Endothelial cell of umbilical vein (primary cell): ENCODE measurements around the gene MYH16. TPM values are rescaled to one million over a fixed set of nuclear protein-coding genes. Genes with fewer than 3 reads are reported as not detected.
"Not testable (repeated sequence)": the region's sequence is repeated elsewhere in the genome, so short reads cannot be mapped to it uniquely, and the experiment has no call there.

Experiments
- BruUV-seq: library from RNA; stranded (reverse); fragments of 400-500 nt; replicated peaks from 2 replicates; lab custom pipeline; 2021; lab: Mats Ljungman, UMichigan
- CTCF ChIA-PET: fragments of 300-600, 350-600 bp; sonication (Branson Sonifier 250); formaldehyde crosslinking; loops from one replicate; lab custom pipeline; 2021; ENCODE audit warnings: antibody characterized with exemption, inconsistent platforms; lab: Charles Lee
- POLR2A ChIA-PET: fragments of 300-600, 350-600 bp; sonication (Branson Sonifier 250); formaldehyde crosslinking; loops from one replicate; lab custom pipeline; 2021; ENCODE audit warnings: antibody characterized with exemption, inconsistent platforms; lab: Charles Lee
- DNase-seq: peaks from one replicate; pipeline ENCODE4 v3.0.0-alpha.2; 2011; ENCODE audit warnings: low read depth, low spot score
- FAIRE-seq: peaks from 2 replicates; lab custom pipeline; 2011; peaks lifted over from hg19 to GRCh38; lab: Jason Lieb, UNC
- H2AFZ ChIP-seq: 2 replicates; pipeline ENCODE4 v1.6.0; 2012; ENCODE audit warnings: low read depth, low read length, control low read depth, inconsistent platforms
- H3K27ac ChIP-seq: 2 replicates; pipeline ENCODE4 v1.5.1; 2011; ENCODE audit warnings: low read depth, mild to moderate bottlenecking, control low read depth, low read length, moderate library complexity; ENCODE audit not compliant: insufficient read depth
- H3K27me3 ChIP-seq, 2 experiments: 2 replicates each; pipeline versions ENCODE4 v1.6.0 to v1.6.1; 2011; ENCODE audit warnings: low read length in 2 of 2, mixed read lengths in 1 of 2; ENCODE audit not compliant: control insufficient read depth in 2 of 2, insufficient read depth in 2 of 2
- H3K36me3 ChIP-seq, 2 experiments: 2 replicates in 1 of 2; 3 replicates in 1 of 2; pipeline ENCODE4 v1.5.1; 2011; ENCODE audit warnings: low read length in 2 of 2, mild to moderate bottlenecking in 1 of 2, moderate library complexity in 1 of 2; ENCODE audit not compliant: control insufficient read depth in 2 of 2, insufficient read depth in 2 of 2; ENCODE audit errors: extremely low read depth in 1 of 2
- H3K4me1 ChIP-seq: 3 replicates; pipeline ENCODE4 v1.5.1; 2011; ENCODE audit warnings: mild to moderate bottlenecking, low read length; ENCODE audit not compliant: control insufficient read depth, insufficient read depth; ENCODE audit errors: extremely low read depth
- H3K4me2 ChIP-seq: 2 replicates; pipeline ENCODE4 v1.6.1; 2011; ENCODE audit warnings: low read length, control low read depth, mixed read lengths; ENCODE audit not compliant: insufficient read depth
- H3K4me3 ChIP-seq, 3 experiments: fragments of 200-600 bp in 1 of 3; sonication (generic), shearing (Covaris generic) in 1 of 3; replicated peaks in 1 of 3; 2 replicates each; pipeline ENCODE4 v1.5.1; 2011 to 2016; ENCODE audit warnings: control low read depth in 3 of 3, low read length in 3 of 3, mild to moderate bottlenecking in 2 of 3, inconsistent platforms in 1 of 3, low read depth in 1 of 3, moderate library complexity in 1 of 3; ENCODE audit not compliant: insufficient read depth in 1 of 3
- H3K79me2 ChIP-seq: 2 replicates; pipeline ENCODE4 v1.6.0; 2012; ENCODE audit warnings: low read length, inconsistent platforms; ENCODE audit not compliant: control insufficient read depth, insufficient read depth
- H3K9ac ChIP-seq: replicated peaks from 2 replicates; pipeline ENCODE3; 2011; ENCODE audit warnings: low read length, control low read depth; ENCODE audit not compliant: insufficient read depth; ENCODE audit errors: extremely low read depth
- H3K9me1 ChIP-seq: replicated peaks from 3 replicates; pipeline ENCODE4 v1.6.0; 2011; ENCODE audit warnings: mild to moderate bottlenecking, low read length; ENCODE audit not compliant: control insufficient read depth, insufficient read depth; ENCODE audit errors: extremely low read depth
- H3K9me3 ChIP-seq: replicated peaks from 2 replicates; pipeline ENCODE4 v1.5.1; 2012; ENCODE audit warnings: low read length, inconsistent platforms; ENCODE audit not compliant: control insufficient read depth, insufficient read depth
- H4K20me1 ChIP-seq: replicated peaks from 2 replicates; pipeline ENCODE3; 2011; ENCODE audit warnings: mild to moderate bottlenecking, low read length; ENCODE audit not compliant: control insufficient read depth, insufficient read depth; ENCODE audit errors: extremely low read depth
- EZH2 ChIP-seq: IDR thresholded peaks from 2 replicates; pipeline ENCODE4 v1.6.1; 2012; ENCODE audit warnings: borderline replicate concordance, low read depth, mild to moderate bottlenecking, moderate library complexity, low read length, inconsistent platforms; ENCODE audit not compliant: severe bottlenecking
- FOS ChIP-seq: IDR thresholded peaks from 2 replicates; pipeline ENCODE4 v1.6.1; 2011; ENCODE audit warnings: mild to moderate bottlenecking, low read length, moderate library complexity, borderline replicate concordance; ENCODE audit not compliant: insufficient read depth
- GATA2 ChIP-seq: IDR thresholded peaks from 2 replicates; pipeline ENCODE4 v1.7.0; 2011; ENCODE audit warnings: low read depth, mild to moderate bottlenecking, moderate library complexity, mixed read lengths, low read length; ENCODE audit not compliant: insufficient read length, insufficient read depth
- JUN ChIP-seq: IDR thresholded peaks from 2 replicates; pipeline ENCODE4 v1.6.1; 2011; ENCODE audit warnings: borderline replicate concordance, low read depth; ENCODE audit not compliant: insufficient read length, insufficient read depth
- MAX ChIP-seq: IDR thresholded peaks from 2 replicates; pipeline ENCODE4 v1.6.1; 2011; ENCODE audit not compliant: insufficient read depth, insufficient read length
- MYC ChIP-seq: IDR thresholded peaks from one replicate; pipeline ENCODE4 v1.6.1; 2011; ENCODE audit warnings: mild to moderate bottlenecking, low read depth, low read length
- POLR2A ChIP-seq: IDR thresholded peaks from 2 replicates; pipeline ENCODE4 v1.6.1; 2012; ENCODE audit warnings: low read depth, mild to moderate bottlenecking, control low read depth, low read length
- POLR2AphosphoS5 ChIP-seq: IDR thresholded peaks from 2 replicates; pipeline ENCODE4 v1.6.1; 2012; ENCODE audit warnings: low read depth, mild to moderate bottlenecking, control low read depth, low read length, moderate library complexity; ENCODE audit not compliant: insufficient read depth
- dilution Hi-C: fragments of 300-500 bp; cut with MboI; formaldehyde crosslinking; loops from one replicate; pipeline ENCODE4 v1.15.0; 2019; ENCODE audit warnings: low sequenced_read_pairs; ENCODE audit not compliant: extremely low pct_ligation_motif_present
- intact Hi-C: fragments of 100-400 bp; cut with micrococcal nuclease; formaldehyde crosslinking; loops from one replicate; pipeline ENCODE4 v1.10.0; 2022
- polyA plus RNA-seq, 4 experiments: library from polyadenylated mRNA; depleted of rRNA in 3 of 4; stranded (reverse) in 3 of 4; unstranded in 1 of 4; fragments of >200 nt; gene quantifications; 2 replicates each; pipeline versions ENCODE4 v1.2.1 to v1.2.3, GENCODE V29; 2011 to 2012; ENCODE audit warnings: missing spikeins in 1 of 4
- total RNA-seq: library from RNA; stranded (reverse); gene quantifications from 2 replicates; pipeline ENCODE4 v1.2.3, GENCODE V29; 2021
- TF ChIP-seq, protein P1 (sequence below), 2 donors: IDR thresholded peaks; 1 replicate in 1 of 2; 2 replicates in 1 of 2; pipeline ENCODE4 v1.5.1; 2011; ENCODE audit warnings: low read length in 2 of 2, mild to moderate bottlenecking in 2 of 2, moderate library complexity in 2 of 2, control low read depth in 1 of 2, inconsistent platforms in 1 of 2, low read depth in 1 of 2; ENCODE audit not compliant: insufficient read depth in 1 of 2; ENCODE audit errors: extremely low read depth in 1 of 2

The MYH16 gene
- total and polyA plus RNA-seq, 2 donors (not counting 3 experiments of a cell fraction or from before 2014, with no cell fraction given): 0.01 to 0.11 TPM

- CTCF ChIA-PET: interaction anchor here (2.3 kb wide), 1 partner anchor 15 kb away, joined by 5 read pairs; no protein-coding TSS in a partner anchor
- intact Hi-C loops, H3K9ac ChIP-seq, H4K20me1 ChIP-seq, H2AFZ ChIP-seq, H3K9me1 ChIP-seq, BruUV-seq, H3K4me2 ChIP-seq, H3K4me3 ChIP-seq, H3K27ac ChIP-seq, POLR2A ChIA-PET, H3K9me3 ChIP-seq, H3K27me3 ChIP-seq, dilution Hi-C loops, H3K4me1 ChIP-seq, H3K36me3 ChIP-seq, FAIRE-seq, DNase-seq, H3K79me2 ChIP-seq: not testable (repeated sequence)
Measured at GRCh38 chr7:99232955-99233354, 39.7 kb upstream of the MYH16 start.

- no peaks in the 10 kb centered on the region for H3K36me3 ChIP-seq
- ChIA-PET CTCF (interaction anchor here (2.3 kb wide), 1 partner anchor 14 kb away, joined by 5 read pairs; no protein-coding TSS in a partner anchor), POLR2A (no interaction called here)
- no peak overlapping the region for H3K9ac ChIP-seq
- no peaks in the 10 kb centered on the region for H3K27me3 ChIP-seq
- BruUV-seq: no TSS peak
- FAIRE-seq: no peak
- H3K9me1 ChIP-seq: no peaks in the 10 kb centered on the region
- H3K4me1 ChIP-seq: no peaks in the 10 kb centered on the region
- no peak for TF ChIP-seq MYC
- TF ChIP-seq JUN: no peak
- no peak for TF ChIP-seq GATA2
- no peak for TF ChIP-seq EZH2
- no peak for TF ChIP-seq POLR2A
- TF ChIP-seq, protein P1, sequence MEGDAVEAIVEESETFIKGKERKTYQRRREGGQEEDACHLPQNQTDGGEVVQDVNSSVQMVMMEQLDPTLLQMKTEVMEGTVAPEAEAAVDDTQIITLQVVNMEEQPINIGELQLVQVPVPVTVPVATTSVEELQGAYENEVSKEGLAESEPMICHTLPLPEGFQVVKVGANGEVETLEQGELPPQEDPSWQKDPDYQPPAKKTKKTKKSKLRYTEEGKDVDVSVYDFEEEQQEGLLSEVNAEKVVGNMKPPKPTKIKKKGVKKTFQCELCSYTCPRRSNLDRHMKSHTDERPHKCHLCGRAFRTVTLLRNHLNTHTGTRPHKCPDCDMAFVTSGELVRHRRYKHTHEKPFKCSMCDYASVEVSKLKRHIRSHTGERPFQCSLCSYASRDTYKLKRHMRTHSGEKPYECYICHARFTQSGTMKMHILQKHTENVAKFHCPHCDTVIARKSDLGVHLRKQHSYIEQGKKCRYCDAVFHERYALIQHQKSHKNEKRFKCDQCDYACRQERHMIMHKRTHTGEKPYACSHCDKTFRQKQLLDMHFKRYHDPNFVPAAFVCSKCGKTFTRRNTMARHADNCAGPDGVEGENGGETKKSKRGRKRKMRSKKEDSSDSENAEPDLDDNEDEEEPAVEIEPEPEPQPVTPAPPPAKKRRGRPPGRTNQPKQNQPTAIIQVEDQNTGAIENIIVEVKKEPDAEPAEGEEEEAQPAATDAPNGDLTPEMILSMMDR (IDR thresholded peaks at IDR 0.05; ENCODE audit: extremely low read depth in 1 of 2, insufficient read depth in 1 of 2, low read depth in 1 of 2, low read length in 2 of 2): no peak
- TF ChIP-seq POLR2AphosphoS5: no peak
- TF ChIP-seq MAX: no peak
- no peak for TF ChIP-seq FOS
- dilution Hi-C loops (no loop called here), intact Hi-C loops (no loop called here)
- DNase-seq: no peak
- H3K4me2 ChIP-seq: no peak overlapping the region
- H3K4me3 ChIP-seq: no peak overlapping the region
- H3K27ac ChIP-seq: no peak overlapping the region
- no peaks in the 10 kb centered on the region for H3K79me2 ChIP-seq
- H4K20me1 ChIP-seq: no peaks in the 10 kb centered on the region
- H3K9me3 ChIP-seq: no peaks in the 10 kb centered on the region
- H2AFZ ChIP-seq: no peak overlapping the region
Measured at GRCh38 chr7:99234185-99234584, 38.5 kb upstream of the MYH16 start.
